HepG2 (cell line): ENCODE data around the gene ATP6V1G3. TPM values are rescaled to one million over a fixed set of nuclear protein-coding genes. Genes with fewer than 3 reads are reported as not detected.

ENCODE experiments used
- ATAC-seq: fragments of 200-7000 bp; cut with Tn5 transposase; 3 replicates; pipeline ENCODE4 v1.9.1; 2020; ENCODE audit warnings: mild to moderate bottlenecking, moderate library complexity
- BruUV-seq: library from RNA; stranded (reverse); fragments of 400-500 nt; replicated peaks from 2 replicates; lab custom pipeline; 2021; lab: Mats Ljungman, UMichigan
- CTCF ChIA-PET: fragments of 300-600 bp; formaldehyde crosslinking; extraction: SDS; loops from one replicate; lab custom pipeline; 2021; ENCODE audit warnings: low total read pairs, inconsistent platforms, low intra/inter-chr PET ratio; lab: Yijun Ruan, JAX
- POLR2A ChIA-PET: fragments of 350-600 bp; sonication (Branson Sonifier 250); formaldehyde crosslinking; loops from one replicate; lab custom pipeline; 2020; ENCODE audit warnings: antibody characterized with exemption, inconsistent platforms; lab: Yijun Ruan, JAX
- DNase-seq: peaks from one replicate; pipeline ENCODE4 v3.0.0-alpha.2; 2015; ENCODE audit warnings: low spot score
- FAIRE-seq: peaks from 3 replicates; lab custom pipeline; 2011; peaks lifted over from hg19 to GRCh38; lab: Jason Lieb, UNC
- H2AFZ ChIP-seq: one replicate; pipeline ENCODE4 v1.6.1; 2011; ENCODE audit warnings: low read length, inconsistent platforms
- H3K27ac ChIP-seq: fragments of 300-600 bp; 3 replicates; pipeline ENCODE4 v1.8.0; 2011; ENCODE audit warnings: mixed run types, mild to moderate bottlenecking, mixed read lengths, low read length, inconsistent platforms; ENCODE audit not compliant: insufficient read depth; ENCODE audit errors: extremely low read length
- H3K27me3 ChIP-seq, 2 experiments: fragments of 200-600 bp in 1 of 2; 2 replicates in 1 of 2; 3 replicates in 1 of 2; pipeline versions ENCODE4 v1.6.0 to v1.8.0; 2011; ENCODE audit warnings: low read length in 2 of 2, mild to moderate bottlenecking in 2 of 2, moderate library complexity in 2 of 2, inconsistent platforms in 1 of 2; ENCODE audit not compliant: insufficient read depth in 2 of 2, control insufficient read depth in 1 of 2
- H3K36me3 ChIP-seq, 2 experiments: fragments of 200-600 bp in 1 of 2; replicated peaks in 1 of 2; 2 replicates in 1 of 2; 3 replicates in 1 of 2; pipeline versions ENCODE4 v1.5.1 to v1.8.0; 2011; ENCODE audit warnings: low read length in 2 of 2, inconsistent platforms in 1 of 2; ENCODE audit not compliant: insufficient read depth in 2 of 2, control insufficient read depth in 1 of 2
- H3K4me1 ChIP-seq: 2 replicates; pipeline ENCODE4 v1.5.1; 2012; ENCODE audit warnings: low read length, inconsistent platforms; ENCODE audit not compliant: insufficient read depth
- H3K4me2 ChIP-seq: 2 replicates; pipeline ENCODE4 v1.6.0; 2011; ENCODE audit warnings: low read depth, low read length, inconsistent platforms
- H3K4me3 ChIP-seq, 3 experiments: fragments of 200-600 bp in 1 of 3; sonication (generic), shearing (Covaris generic) in 1 of 3; replicated peaks in 1 of 3; 2 replicates each; pipeline ENCODE4 v1.5.1; 2011 to 2016; ENCODE audit warnings: low read length in 3 of 3, inconsistent platforms in 2 of 3, low read depth in 2 of 3, mild to moderate bottlenecking in 2 of 3, control low read depth in 1 of 3, mixed read lengths in 1 of 3; ENCODE audit not compliant: insufficient read depth in 1 of 3
- H3K79me2 ChIP-seq: one replicate; pipeline ENCODE4 v1.6.1; 2011; ENCODE audit warnings: low read length, inconsistent platforms; ENCODE audit not compliant: insufficient read depth
- H3K9ac ChIP-seq: 2 replicates; pipeline ENCODE4 v1.6.0; 2011; ENCODE audit warnings: mild to moderate bottlenecking, low read depth, low read length, inconsistent platforms; ENCODE audit not compliant: insufficient read depth
- H3K9me3 ChIP-seq: 2 replicates; pipeline ENCODE4 v1.5.1; 2012; ENCODE audit warnings: mild to moderate bottlenecking, low read length
- H4K20me1 ChIP-seq: 2 replicates; pipeline ENCODE4 v1.6.0; 2011; ENCODE audit warnings: inconsistent platforms, mild to moderate bottlenecking, low read length, moderate library complexity; ENCODE audit not compliant: insufficient read depth
- ATF7 ChIP-seq, 2 experiments: fragments of 450-650 bp in 1 of 2; sonication (generic) in 1 of 2; formaldehyde crosslinking in 1 of 2; IDR thresholded peaks; 2 replicates each; pipeline versions ENCODE4 v1.4.0 to v1.6.1; 2016 to 2020; ENCODE audit warnings: antibody characterized with exemption in 1 of 2, mild to moderate bottlenecking in 1 of 2, missing genetic modification reagents in 1 of 2
- CEBPG ChIP-seq: IDR thresholded peaks from 2 replicates; pipeline ENCODE4 v1.6.1; 2016
- CENPX ChIP-seq: sonication (generic); formaldehyde crosslinking; IDR thresholded peaks from 2 replicates; pipeline ENCODE4 v1.9.0; 2021; ENCODE audit warnings: mild to moderate bottlenecking, missing genetic modification reagents, moderate library complexity
- GFI1 ChIP-seq: sonication (generic); formaldehyde crosslinking; IDR thresholded peaks from 2 replicates; pipeline ENCODE4 v1.5.0; 2020; ENCODE audit warnings: missing genetic modification reagents, mild to moderate bottlenecking, borderline replicate concordance
- GLI4 ChIP-seq: sonication (generic); formaldehyde crosslinking; IDR thresholded peaks from 2 replicates; pipeline ENCODE4 v1.5.1; 2020; ENCODE audit warnings: missing genetic modification reagents, mild to moderate bottlenecking, moderate library complexity, borderline replicate concordance
- HDAC2 ChIP-seq: sonication (generic); formaldehyde crosslinking; IDR thresholded peaks from 2 replicates; pipeline ENCODE4 v1.4.0; 2020; ENCODE audit warnings: missing genetic modification reagents
- PAF1 ChIP-seq: IDR thresholded peaks from 2 replicates; pipeline ENCODE4 v1.6.1; 2016; ENCODE audit warnings: missing genetic modification reagents, missing compliant biosample characterization
- ZFAT ChIP-seq: sonication (generic); formaldehyde crosslinking; conservative IDR thresholded peaks from 2 replicates; pipeline ENCODE4 v1.8.1; 2023; ENCODE audit warnings: missing genetic modification reagents, inconsistent platforms
- ZFP37 ChIP-seq: sonication (generic); formaldehyde crosslinking; IDR thresholded peaks from 2 replicates; pipeline ENCODE4 v1.4.0; 2020; ENCODE audit warnings: missing genetic modification reagents, borderline replicate concordance
- ZNF121 ChIP-seq: sonication (generic); formaldehyde crosslinking; IDR thresholded peaks from 2 replicates; pipeline ENCODE4 v1.5.0; 2020; ENCODE audit warnings: mild to moderate bottlenecking, missing genetic modification reagents
- ZNF235 ChIP-seq: sonication (generic); formaldehyde crosslinking; IDR thresholded peaks from 2 replicates; pipeline ENCODE4 v1.8.1; 2023; ENCODE audit warnings: mild to moderate bottlenecking, missing genetic modification reagents, borderline replicate concordance
- ZNF552 ChIP-seq: sonication (generic); formaldehyde crosslinking; IDR thresholded peaks from 2 replicates; pipeline ENCODE4 v1.9.0; 2022; ENCODE audit warnings: missing genetic modification reagents, mild to moderate bottlenecking, borderline replicate concordance
- ZNF7 ChIP-seq: IDR thresholded peaks from 2 replicates; pipeline ENCODE4 v1.6.1; 2016; ENCODE audit warnings: missing biosample characterization, missing genetic modification reagents
- in situ Hi-C: cut with HindIII; loops from 2 replicates; pipeline ENCODE4 v1.10.0; 2017; ENCODE audit warnings: low pct_unique_long_range_greater_than_20kb; ENCODE audit not compliant: extremely low pct_ligation_motif_present
- intact Hi-C: fragments of 100-400 bp; cut with micrococcal nuclease; formaldehyde crosslinking; loops from one replicate; pipeline ENCODE4 v1.10.0; 2022; ENCODE audit not compliant: unreplicated experiment
- polyA plus RNA-seq, 8 experiments: library from polyadenylated mRNA; depleted of rRNA in 3 of 8; stranded (reverse) in 7 of 8; unstranded in 1 of 8; fragments of >200 nt; fragmentation: Illumina TruSeq in 4 of 8; extraction: Trizol in 4 of 8; gene quantifications; 2 replicates each; pipeline versions ENCODE4 v1.2.1 to v1.2.3, GENCODE V29; 2011 to 2016; ENCODE audit warnings: low read depth in 4 of 8, missing spikeins in 1 of 8, mixed read lengths in 1 of 8; ENCODE audit not compliant: insufficient read depth in 1 of 8
- total RNA-seq, 5 experiments: library from RNA; depleted of rRNA; stranded (reverse); fragments of >200 nt; fragmentation: Illumina TruSeq; extraction: Trizol; gene quantifications; 2 replicates each; pipeline ENCODE4 v1.2.3, GENCODE V29; 2016; ENCODE audit warnings: low read depth in 1 of 5
- TF ChIP-seq, protein P1 (sequence below): IDR thresholded peaks from 2 replicates; pipeline ENCODE4 v1.6.1; 2016; ENCODE audit warnings: low read depth, borderline replicate concordance
- TF ChIP-seq, protein P2 (sequence below): sonication (generic); formaldehyde crosslinking; IDR thresholded peaks from 2 replicates; pipeline ENCODE4 v1.4.0; 2020; ENCODE audit warnings: mild to moderate bottlenecking, missing genetic modification reagents

Gene ATP6V1G3
- total and polyA plus RNA-seq, 2 of the 13 experiments (the other 11 are each of a cell fraction or from before 2014, with no cell fraction given) = not detected

DNA sequence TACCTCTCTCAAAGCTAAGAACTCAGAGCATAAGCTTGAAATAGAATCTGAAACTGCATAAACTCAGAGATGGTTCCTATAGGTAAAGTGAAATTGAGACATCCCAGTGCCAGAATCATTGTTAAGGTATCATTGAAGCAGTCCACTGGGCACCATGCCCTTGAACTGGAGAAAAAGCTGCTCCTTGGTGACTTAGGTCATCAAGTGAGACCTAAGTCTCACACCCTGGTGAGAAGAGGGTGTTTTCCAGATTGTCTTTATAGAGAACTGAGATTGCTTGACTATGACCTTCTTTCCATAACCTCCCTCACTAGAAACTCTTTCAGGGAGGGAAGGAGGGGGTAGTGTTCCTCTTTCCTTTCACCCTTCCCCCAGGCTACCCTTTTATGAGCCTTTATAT, 9.4 kb upstream of the ATP6V1G3 start:
- POLR2A ChIA-PET = no interaction called here
- Histone ChIP-seq H3K27me3 (no peaks in the 10 kb centered on the region), H3K4me2 (no peak overlapping the region), H3K27ac (no peak overlapping the region), H3K9ac (no peak overlapping the region), H3K4me3 (no peak overlapping the region), H3K9me3 (no peaks in the 10 kb centered on the region), H3K4me1 (no peaks in the 10 kb centered on the region), H2AFZ (no peak overlapping the region), H3K36me3 (no peaks in the 10 kb centered on the region), H4K20me1 (no peaks in the 10 kb centered on the region), H3K79me2 (no peaks in the 10 kb centered on the region)
- BruUV-seq = no TSS peak
- CTCF ChIA-PET = no interaction called here
- TF ChIP-seq PAF1 (CRISPR knock-in tag) = no peak
- no peak for TF ChIP-seq ZFP37 (CRISPR knock-in tag)
- TF ChIP-seq, protein P1, sequence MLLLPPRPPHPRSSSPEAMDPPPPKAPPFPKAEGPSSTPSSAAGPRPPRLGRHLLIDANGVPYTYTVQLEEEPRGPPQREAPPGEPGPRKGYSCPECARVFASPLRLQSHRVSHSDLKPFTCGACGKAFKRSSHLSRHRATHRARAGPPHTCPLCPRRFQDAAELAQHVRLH (CRISPR knock-in tag) = no peak
- TF ChIP-seq ZNF7 = no peak
- no peak for TF ChIP-seq ZNF552 (CRISPR knock-in tag)
- no peak for TF ChIP-seq HDAC2 (CRISPR knock-in tag)
- TF ChIP-seq CEBPG = no peak
- TF ChIP-seq, protein P2, sequence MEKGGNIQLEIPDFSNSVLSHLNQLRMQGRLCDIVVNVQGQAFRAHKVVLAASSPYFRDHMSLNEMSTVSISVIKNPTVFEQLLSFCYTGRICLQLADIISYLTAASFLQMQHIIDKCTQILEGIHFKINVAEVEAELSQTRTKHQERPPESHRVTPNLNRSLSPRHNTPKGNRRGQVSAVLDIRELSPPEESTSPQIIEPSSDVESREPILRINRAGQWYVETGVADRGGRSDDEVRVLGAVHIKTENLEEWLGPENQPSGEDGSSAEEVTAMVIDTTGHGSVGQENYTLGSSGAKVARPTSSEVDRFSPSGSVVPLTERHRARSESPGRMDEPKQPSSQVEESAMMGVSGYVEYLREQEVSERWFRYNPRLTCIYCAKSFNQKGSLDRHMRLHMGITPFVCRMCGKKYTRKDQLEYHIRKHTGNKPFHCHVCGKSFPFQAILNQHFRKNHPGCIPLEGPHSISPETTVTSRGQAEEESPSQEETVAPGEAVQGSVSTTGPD (CRISPR knock-in tag) = no peak
- TF ChIP-seq ATF7 (IDR thresholded peaks at IDR 0.05) = no peak
- no peak for TF ChIP-seq ATF7 (CRISPR knock-in tag; IDR thresholded peaks at IDR 0.05)
- TF ChIP-seq ZNF235 (CRISPR knock-in tag) = no peak
- TF ChIP-seq CENPX (CRISPR knock-in tag) = no peak
- no peak for TF ChIP-seq ZFAT (CRISPR knock-in tag)
- no peak for TF ChIP-seq GLI4 (CRISPR knock-in tag)
- TF ChIP-seq ZNF121 (CRISPR knock-in tag) = no peak
- no peak for TF ChIP-seq GFI1 (CRISPR knock-in tag)
- no peak for FAIRE-seq
- in situ Hi-C loops = no loop called here
- ATAC-seq = no peak
- no peak for DNase-seq
- intact Hi-C loops = no loop called here
